ENCODE data around the gene CRYGN.
A peak's percentile ranks its signal among the peaks of the same experiment; 100 is the strongest.

CRYGN gene

DNA sequence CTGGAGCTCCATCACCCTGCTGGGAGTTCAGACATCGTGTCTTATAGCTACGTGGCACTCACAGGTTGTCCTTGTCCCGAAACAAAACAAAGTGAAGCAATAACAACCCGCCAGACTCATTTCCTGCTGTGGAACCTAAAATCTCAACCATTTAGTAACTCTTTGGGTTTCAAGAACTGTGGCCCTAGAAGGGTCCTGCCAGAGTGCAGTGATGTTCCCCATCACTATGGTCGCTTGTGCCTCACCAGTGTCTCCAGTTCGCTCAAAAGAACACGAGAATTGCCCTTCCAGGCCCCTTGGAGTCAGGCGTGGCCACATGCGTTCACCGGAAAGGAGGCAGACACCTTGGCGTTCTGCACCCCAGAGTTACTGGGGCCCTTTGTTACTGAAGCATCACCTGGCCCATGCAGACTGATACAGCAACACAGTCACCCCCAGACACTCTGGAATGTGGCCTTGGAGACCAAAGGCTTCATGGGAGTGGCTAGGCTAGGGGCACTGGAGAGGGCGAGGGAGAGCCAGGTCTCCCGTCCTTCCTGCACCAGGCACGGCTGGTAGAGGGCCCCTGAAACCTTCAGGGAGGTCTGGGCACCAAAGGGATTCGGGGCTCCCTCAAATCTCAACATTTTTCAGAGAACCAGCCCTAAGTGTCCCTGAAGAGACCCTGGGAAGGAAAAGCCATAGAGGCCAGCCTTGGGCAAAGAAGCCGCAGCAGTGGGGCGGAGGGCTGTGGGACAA lies 908 bp downstream of the CRYGN start:
- no peak for DNase-seq (ENCODE audit: low spot score)

- no peak for DNase-seq (ENCODE audit: low spot score)
Measured at GRCh38 chr7:151437866-151438516, 1.9 kb downstream of the CRYGN start.

DNA sequence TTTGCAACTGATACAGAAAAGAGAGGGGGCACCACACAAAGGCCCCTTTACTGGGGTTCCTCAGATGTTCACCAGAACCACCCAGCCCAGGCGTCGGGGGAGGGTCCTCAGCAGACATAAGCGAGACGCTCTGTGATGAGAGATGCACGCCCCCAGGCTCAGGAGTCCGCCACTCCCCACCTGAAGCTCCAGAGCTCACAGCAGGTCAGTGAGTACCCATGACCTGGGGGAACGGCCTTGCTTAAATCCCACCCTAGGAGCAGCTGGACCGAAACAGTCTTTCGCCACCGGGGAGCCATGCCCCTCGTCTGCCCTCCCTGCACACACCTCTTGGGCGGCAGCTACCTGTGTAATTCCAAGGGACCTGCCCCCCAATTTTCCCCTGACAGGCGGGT lies 2.8 kb downstream of the CRYGN start:
- DNase-seq (ENCODE audit: low spot score) = no peak

DNA sequence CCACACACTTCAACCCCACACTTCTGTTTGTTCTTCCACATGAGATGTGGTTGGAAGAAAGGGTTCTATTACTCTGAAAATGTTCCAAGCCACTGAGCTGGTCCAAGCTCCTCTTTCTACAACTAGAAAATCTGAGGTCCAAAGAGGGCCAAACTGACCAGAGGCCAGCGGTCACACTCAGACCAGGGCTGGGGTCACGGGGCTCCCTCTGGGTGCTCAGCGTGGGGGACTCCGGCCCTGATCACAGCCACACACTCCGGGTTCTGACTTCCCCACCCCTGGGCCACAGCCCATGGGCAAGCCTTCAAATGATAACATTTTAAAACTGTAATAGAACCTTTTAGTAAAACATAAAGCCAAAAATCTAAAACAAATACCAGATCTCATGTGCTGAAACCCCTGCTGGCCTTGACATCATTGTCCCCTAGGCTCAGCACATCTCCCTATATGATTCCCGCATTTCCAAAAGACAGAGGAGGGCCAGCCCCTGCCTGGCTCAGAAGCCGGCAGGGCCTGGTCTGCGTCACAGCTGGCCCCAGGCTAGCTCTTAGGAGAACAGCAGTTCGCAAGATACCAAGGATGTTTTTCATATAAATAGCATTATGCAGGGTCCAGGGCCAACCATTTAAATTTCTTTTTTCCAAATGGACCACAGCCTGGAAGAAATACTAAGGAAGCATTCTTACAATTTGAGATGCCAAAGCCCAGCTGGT lies 3.3 kb downstream of the CRYGN start:
- DNase-seq (ENCODE audit: low spot score) = no peak

- no peak for DNase-seq (ENCODE audit: low spot score)
Measured at GRCh38 chr7:151435971-151436370, 4.0 kb downstream of the CRYGN start.

- no peak for DNase-seq (ENCODE audit: low spot score)
Measured at GRCh38 chr7:151435103-151435916, 4.6 kb downstream of the CRYGN start.

DNA sequence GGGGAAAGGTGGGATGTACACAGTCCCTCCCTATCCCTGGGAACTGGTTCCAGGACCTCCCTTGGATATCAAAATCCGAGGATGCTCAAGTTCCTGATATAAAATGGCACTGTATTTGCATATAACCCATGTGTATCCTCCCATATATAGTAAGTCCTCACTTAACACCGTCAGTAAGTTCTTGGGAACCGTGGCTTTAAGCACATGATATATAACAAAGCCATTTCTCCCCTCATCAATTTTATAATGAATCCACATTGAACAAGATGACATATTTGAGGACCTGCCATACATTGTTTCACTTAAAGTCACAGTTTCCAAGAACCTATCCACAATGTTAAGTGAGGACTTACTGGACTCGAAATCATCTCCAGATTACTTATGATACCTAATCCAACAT lies 5.4 kb downstream of the CRYGN start:
- DNase-seq (ENCODE audit: low spot score) = no peak

GRCh38 chr7:151433721-151434400 lies 6.1 kb downstream of the CRYGN start:
- no peak for DNase-seq (ENCODE audit: low spot score)

DNA sequence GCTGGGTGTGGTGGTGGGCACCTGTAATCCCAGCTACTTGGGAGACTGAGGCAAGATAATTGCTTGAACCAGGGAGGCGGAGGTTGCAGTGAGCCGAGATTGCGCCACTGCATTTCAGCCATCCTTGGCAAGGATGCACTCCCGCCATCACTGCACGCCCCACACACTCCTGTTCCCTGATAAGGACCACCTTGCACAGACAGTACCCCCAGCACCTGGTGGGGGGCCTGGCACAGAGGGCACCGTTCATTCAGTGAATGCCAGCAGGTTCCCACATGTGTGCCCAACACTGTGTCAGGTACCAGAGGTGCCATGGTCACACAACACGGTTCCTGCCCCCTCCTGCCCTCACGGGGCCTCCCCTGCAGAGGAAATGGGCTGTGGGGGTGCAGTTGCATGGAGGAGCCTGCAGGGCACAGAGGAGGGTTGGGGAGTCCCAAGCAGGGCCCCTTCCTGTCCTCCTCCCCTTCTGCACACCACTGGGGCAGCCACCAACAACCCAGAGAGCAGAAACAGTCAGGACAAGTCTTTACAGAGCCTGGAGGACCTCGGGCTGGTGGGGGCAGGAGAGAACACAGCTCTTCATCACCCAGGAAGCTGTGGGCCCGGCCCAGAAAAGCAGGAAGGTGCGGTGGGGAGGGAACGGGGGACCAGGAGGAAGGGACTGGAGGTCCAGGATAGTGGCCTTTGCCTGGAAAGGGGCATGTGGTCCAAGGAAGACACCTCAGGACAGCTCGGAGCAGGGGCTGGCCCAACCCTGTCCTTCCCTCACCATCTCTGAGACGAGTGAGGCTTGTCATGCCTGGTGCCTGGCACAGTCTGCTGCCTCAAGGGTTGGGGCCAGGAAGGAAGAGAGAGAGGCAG lies 7.1 kb downstream of the CRYGN start:
- DNase-seq (ENCODE audit: low spot score) = peak; percentile 50

GRCh38 chr7:151431768-151432311 lies 8.1 kb downstream of the CRYGN start:
- no peak for DNase-seq (ENCODE audit: low spot score)

GRCh38 chr7:151431281-151431767 lies 8.6 kb downstream of the CRYGN start:
- no peak for DNase-seq (ENCODE audit: low spot score)

DNA sequence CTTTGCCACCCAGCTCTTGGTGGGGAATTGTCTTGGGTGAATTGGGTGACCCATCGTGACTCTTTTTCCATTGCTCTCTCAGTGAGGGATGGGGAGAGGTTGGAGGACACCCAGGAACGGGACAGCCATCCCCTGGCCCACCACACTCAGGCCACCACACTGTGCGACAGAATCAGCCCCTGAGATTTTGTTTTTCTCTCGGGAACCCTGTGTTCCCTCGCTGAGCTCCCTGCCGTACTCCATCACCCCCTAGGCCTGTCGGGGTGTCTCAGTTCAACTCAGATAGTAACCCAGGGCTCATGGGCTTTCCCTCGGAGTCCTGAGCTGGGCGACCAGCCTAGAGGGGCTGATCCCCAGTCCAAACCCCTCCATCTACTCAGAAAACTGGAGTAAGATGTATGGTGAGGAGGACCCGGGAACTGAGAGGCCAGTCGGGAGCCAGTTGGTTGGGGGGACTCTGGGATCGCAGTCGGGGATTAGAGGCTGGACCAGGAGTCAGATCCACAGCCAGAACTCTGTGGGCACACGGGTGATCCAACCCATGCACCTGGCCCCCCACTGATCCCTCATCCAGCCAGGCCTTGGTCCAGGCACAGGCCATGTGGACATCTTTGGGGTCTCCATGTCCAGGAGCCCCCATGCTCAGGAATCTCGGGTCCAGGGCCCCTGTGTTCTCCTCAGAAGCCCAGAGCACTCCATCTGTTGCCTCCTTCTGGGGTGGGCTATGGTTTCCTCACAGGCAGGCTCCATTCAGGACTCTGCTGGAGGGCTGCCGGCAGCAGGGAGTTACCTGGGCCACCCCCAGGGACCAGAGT lies 9.3 kb downstream of the CRYGN start:
- DNase-seq (ENCODE audit: low spot score) = no peak

- DNase-seq (ENCODE audit: low spot score) = no peak
Measured at GRCh38 chr7:151429560-151430331, 10.2 kb downstream of the CRYGN start.

DNA sequence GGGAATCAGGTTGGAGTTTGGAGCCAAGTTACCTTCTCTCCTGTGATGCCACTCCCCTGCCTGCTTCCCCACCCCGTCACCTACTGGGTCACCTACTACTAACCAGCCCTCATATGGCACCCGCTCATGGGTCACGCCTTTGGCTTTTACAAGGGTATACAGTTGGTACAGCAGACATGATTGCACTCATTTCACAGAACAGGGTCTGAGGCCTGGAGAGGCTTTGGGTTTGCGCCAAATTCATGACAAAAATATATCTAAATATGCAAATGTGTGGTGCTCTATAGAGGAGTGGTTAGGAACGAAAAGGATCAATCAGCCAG lies 10.7 kb downstream of the CRYGN start:
- no peak for DNase-seq (ENCODE audit: low spot score)

- no peak for DNase-seq (ENCODE audit: low spot score)
Measured at GRCh38 chr7:151428378-151429236, 11.3 kb downstream of the CRYGN start.

- no peak for DNase-seq (ENCODE audit: low spot score)
Measured at GRCh38 chr7:151427705-151428377, 12.1 kb downstream of the CRYGN start.
